H1 (cell line): ENCODE results near the gene MT1F. TPM values are rescaled to one million over a fixed set of nuclear protein-coding genes. Genes with fewer than 3 reads are reported as not detected.

Experiments used
- ASH2L ChIP-seq: fragments of 200-600, 300-600 bp; sonication (generic); IDR thresholded peaks from one replicate; pipeline ENCODE4 v1.7.1; 2017; ENCODE audit warnings: low read length
- ATF2 ChIP-seq: IDR thresholded peaks from 2 replicates; pipeline ENCODE4 v1.6.1; 2012; ENCODE audit warnings: low read length, inconsistent platforms
- ATF3 ChIP-seq: IDR thresholded peaks from 2 replicates; pipeline ENCODE4 v1.6.1; 2011; ENCODE audit warnings: low read depth, mild to moderate bottlenecking, low read length; ENCODE audit not compliant: insufficient read depth
- BACH1 ChIP-seq: IDR thresholded peaks from 2 replicates; pipeline ENCODE4 v1.6.1; 2012; ENCODE audit warnings: low read length, improper control_type of control experiment
- CBX5 ChIP-seq: fragments of 300-800, 300-1000 bp; sonication (generic); IDR thresholded peaks from 2 replicates; pipeline ENCODE4 v1.7.1; 2016; ENCODE audit warnings: antibody characterized with exemption, low read length, low read depth
- CBX8 ChIP-seq: fragments of 300-800, 300-1000 bp; sonication (generic); IDR thresholded peaks from 2 replicates; pipeline ENCODE4 v1.7.1; 2016; ENCODE audit warnings: low read depth, low read length, borderline replicate concordance
- CEBPB ChIP-seq: IDR thresholded peaks from 2 replicates; pipeline ENCODE4 v1.6.1; 2012; ENCODE audit warnings: low read depth, low read length
- CTBP2 ChIP-seq: IDR thresholded peaks from 2 replicates; pipeline ENCODE4 v1.7.0; 2011; ENCODE audit warnings: borderline replicate concordance, mild to moderate bottlenecking, moderate library complexity, mixed read lengths, low read length; ENCODE audit not compliant: insufficient read depth, insufficient read length
- E2F6 ChIP-seq: IDR thresholded peaks from 2 replicates; pipeline ENCODE4 v1.6.1; 2012; ENCODE audit warnings: inconsistent platforms
- EGR1 ChIP-seq: IDR thresholded peaks from 2 replicates; pipeline ENCODE4 v1.6.1; 2011; ENCODE audit warnings: low read depth, low read length, borderline replicate concordance
- GTF2F1 ChIP-seq: IDR thresholded peaks from 2 replicates; pipeline ENCODE4 v1.6.1; 2012; ENCODE audit warnings: low read depth, low read length, improper control_type of control experiment, borderline replicate concordance
- HDAC6 ChIP-seq: IDR thresholded peaks from one replicate; pipeline ENCODE4 v1.7.1; 2012; ENCODE audit warnings: low read depth, mild to moderate bottlenecking, inconsistent platforms, low read length, moderate library complexity
- POLR2A ChIP-seq, 2 experiments: IDR thresholded peaks; 1 replicate in 1 of 2; 2 replicates in 1 of 2; pipeline ENCODE4 v1.6.1; 2011; ENCODE audit warnings: low read depth in 2 of 2, low read length in 2 of 2, mild to moderate bottlenecking in 2 of 2; ENCODE audit errors: control extremely low read depth in 1 of 2
- RAD21 ChIP-seq, 2 experiments: IDR thresholded peaks in 1 of 2; conservative IDR thresholded peaks in 1 of 2; 2 replicates each; pipeline ENCODE4 v1.6.1; 2011; ENCODE audit warnings: low read depth in 2 of 2, low read length in 2 of 2, improper control_type of control experiment in 1 of 2, inconsistent platforms in 1 of 2, mild to moderate bottlenecking in 1 of 2, moderate library complexity in 1 of 2
- RFX5 ChIP-seq: IDR thresholded peaks from 2 replicates; pipeline ENCODE4 v1.6.1; 2011; ENCODE audit warnings: low read depth, low read length, improper control_type of control experiment, borderline replicate concordance
- SIRT6 ChIP-seq: IDR thresholded peaks from one replicate; pipeline ENCODE4 v1.7.1; 2012; ENCODE audit warnings: low read length, inconsistent platforms
- SIX5 ChIP-seq: IDR thresholded peaks from 2 replicates; pipeline ENCODE4 v1.6.1; 2011; ENCODE audit warnings: mild to moderate bottlenecking, low read depth, low read length
- SP1 ChIP-seq: IDR thresholded peaks from 2 replicates; pipeline ENCODE4 v1.6.1; 2011; ENCODE audit warnings: low read depth, low read length
- SP4 ChIP-seq: IDR thresholded peaks from 2 replicates; pipeline ENCODE4 v1.6.1; 2012; ENCODE audit warnings: low read length, inconsistent platforms
- TAF1 ChIP-seq: IDR thresholded peaks from 2 replicates; pipeline ENCODE4 v1.6.1; 2011; ENCODE audit warnings: mild to moderate bottlenecking, low read depth, low read length
- TBP ChIP-seq: IDR thresholded peaks from 2 replicates; pipeline ENCODE4 v1.6.1; 2011; ENCODE audit warnings: low read depth, low read length, improper control_type of control experiment
- ZNF274 ChIP-seq: IDR thresholded peaks from 2 replicates; pipeline ENCODE4 v1.7.0; 2012; ENCODE audit warnings: low read length, borderline replicate concordance; ENCODE audit errors: extremely low read depth
- polyA plus RNA-seq, 7 experiments: library from polyadenylated mRNA; depleted of rRNA in 3 of 7; stranded (reverse) in 5 of 7; unstranded in 2 of 7; fragments of >200 nt in 5 of 7; fragments of 200-250 nt in 2 of 7; gene quantifications; 1 replicate in 5 of 7; 2 replicates in 1 of 7; 4 replicates in 1 of 7; pipeline versions ENCODE4 v1.2.1 to v1.2.3, GENCODE V29; 2011 to 2013; ENCODE audit warnings: missing spikeins in 2 of 7, mixed read lengths in 2 of 7
- total RNA-seq: library from RNA; stranded (reverse); fragmentation: NEBNext Ultra II Directional; extraction: Animal tissue kit (Norgen Biotek cat#: 25700); gene quantifications from 2 replicates; pipeline ENCODE4 v1.2.1, GENCODE V29; 2021

MT1F gene
- total and polyA plus RNA-seq, 2 of the 8 experiments (the other 6 are each of a cell fraction or from before 2014, with no cell fraction given): 5.9 to 20.8 TPM

GRCh38 chr16:56657555-56658326 is at the start of gene MT1F (continued):
- TF ChIP-seq E2F6 (0 out of 2 replicates have a peak, but pooled peaks have one; percentile 14), EGR1 (no peak), SP1 (0 out of 2 replicates have a peak, but pooled peaks have one; percentile 7), HDAC6 (no peak), GTF2F1 (no peak), CEBPB (peak; percentile 66), TAF1 (no peak), ZNF274 (no peak), ASH2L (no peak), RAD21 (IDR thresholded peaks at IDR 0.05 in 1 of 2, conservative IDR thresholded peaks at IDR 0.05 in 1 of 2; ENCODE audit: low read depth in 2 of 2, low read length in 2 of 2) (peak; percentile 15 to 35; a peak in 3 of 4 replicates), TBP (no peak; the same call in 1 of the 2 replicates), ATF3 (no peak), SIX5 (no peak), POLR2A (IDR thresholded peaks at IDR 0.05; ENCODE audit: control extremely low read depth in 1 of 2, low read depth in 2 of 2, low read length in 2 of 2) (no peak), SP4 (no peak), RFX5 (no peak), CBX5 (no peak), ATF2 (no peak), CBX8 (no peak), BACH1 (no peak), SIRT6 (no peak), CTBP2 (peak; percentile 63)
